BLaER1 (cell line): ENCODE results near the gene CNDP1.

Source experiments
- H3K27ac ChIP-seq: shearing (Covaris generic); formaldehyde crosslinking; 2 replicates; pipeline ENCODE4 v1.8.1; 2022
- H3K27me3 ChIP-seq: shearing (Covaris generic); formaldehyde crosslinking; 2 replicates; pipeline ENCODE4 v1.8.1; 2022
- H3K36me3 ChIP-seq: shearing (Covaris generic); formaldehyde crosslinking; 2 replicates; pipeline ENCODE4 v1.8.1; 2022
- H3K4me1 ChIP-seq: shearing (Covaris generic); formaldehyde crosslinking; 2 replicates; pipeline ENCODE4 v1.8.1; 2022
- H3K4me2 ChIP-seq: shearing (Covaris generic); formaldehyde crosslinking; 2 replicates; pipeline ENCODE4 v1.8.1; 2022
- H3K4me3 ChIP-seq: shearing (Covaris generic); formaldehyde crosslinking; 2 replicates; pipeline ENCODE4 v1.8.1; 2022
- H3K9ac ChIP-seq: shearing (Covaris generic); formaldehyde crosslinking; 2 replicates; pipeline ENCODE4 v1.8.1; 2022
- H3K9me3 ChIP-seq: shearing (Covaris generic); formaldehyde crosslinking; 2 replicates; pipeline ENCODE4 v1.8.1; 2022
- H4K20me1 ChIP-seq: shearing (Covaris generic); formaldehyde crosslinking; 2 replicates; pipeline ENCODE4 v1.8.1; 2022
- Cebpa-rat ChIP-seq: shearing (Covaris generic); IDR thresholded peaks from 2 replicates; pipeline ENCODE4 v1.8.1; 2022

Gene CNDP1, protein sequence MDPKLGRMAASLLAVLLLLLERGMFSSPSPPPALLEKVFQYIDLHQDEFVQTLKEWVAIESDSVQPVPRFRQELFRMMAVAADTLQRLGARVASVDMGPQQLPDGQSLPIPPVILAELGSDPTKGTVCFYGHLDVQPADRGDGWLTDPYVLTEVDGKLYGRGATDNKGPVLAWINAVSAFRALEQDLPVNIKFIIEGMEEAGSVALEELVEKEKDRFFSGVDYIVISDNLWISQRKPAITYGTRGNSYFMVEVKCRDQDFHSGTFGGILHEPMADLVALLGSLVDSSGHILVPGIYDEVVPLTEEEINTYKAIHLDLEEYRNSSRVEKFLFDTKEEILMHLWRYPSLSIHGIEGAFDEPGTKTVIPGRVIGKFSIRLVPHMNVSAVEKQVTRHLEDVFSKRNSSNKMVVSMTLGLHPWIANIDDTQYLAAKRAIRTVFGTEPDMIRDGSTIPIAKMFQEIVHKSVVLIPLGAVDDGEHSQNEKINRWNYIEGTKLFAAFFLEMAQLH

GRCh38 chr18:74534150-74534969 lies at the start of gene CNDP1:
TSS of gene CNDP1 (plus strand) at chr18:74534500. CDS start at chr18:74534668, 168 bp downstream.
- Histone ChIP-seq H3K4me2 (no peak within 1 kb of the TSS), H3K27ac (no peak within 1 kb of the TSS), H3K4me1 (no peaks in the 10 kb centered on the region)

DNA sequence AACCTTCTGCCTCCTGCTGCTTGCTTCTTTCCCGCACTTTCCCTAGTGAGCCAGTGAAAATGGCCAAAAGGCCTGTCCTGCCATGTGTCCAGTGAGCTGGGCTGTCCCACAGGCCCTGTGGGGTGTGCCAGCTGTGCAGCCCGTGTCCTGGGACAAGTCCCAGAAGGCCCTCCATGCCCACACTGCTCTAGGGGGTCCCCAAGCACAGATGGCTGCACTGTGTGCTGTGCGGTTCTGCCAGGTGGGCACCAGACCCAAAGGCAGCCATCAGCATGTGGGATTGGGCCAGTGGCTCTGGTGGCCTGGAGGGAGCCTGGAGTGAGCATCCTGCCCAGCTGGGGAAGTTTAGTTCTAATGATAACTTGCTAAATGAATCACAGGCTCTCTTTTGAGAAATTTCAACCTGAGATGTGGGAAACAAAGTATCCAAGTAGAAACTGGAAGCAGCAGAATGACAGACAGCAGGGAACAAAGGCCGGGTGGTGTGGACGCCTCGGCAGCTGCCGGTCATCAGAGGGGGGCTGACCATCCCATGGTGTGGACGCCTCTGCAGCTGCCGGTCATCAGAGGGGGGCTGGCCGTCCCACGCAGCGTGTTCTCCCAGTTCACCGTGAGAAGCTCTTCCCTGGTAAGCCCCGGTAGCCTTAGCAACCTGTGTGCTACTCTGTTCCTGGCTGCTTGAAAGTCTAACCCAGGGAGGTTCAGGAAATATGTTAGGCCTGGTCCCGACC lies 48.0 kb upstream of the CNDP1 start:
- Histone ChIP-seq H3K36me3 (no peaks in the 10 kb centered on the region), H4K20me1 (no peaks in the 10 kb centered on the region), H3K27ac (peak overlapping the region; percentile 64), H3K9ac (peak overlapping the region; percentile 62), H3K27me3 (no peaks in the 10 kb centered on the region), H3K9me3 (peaks cover 7% of the 10 kb centered on the region; the same call in 1 of the 2 replicates), H3K4me1 (peaks cover 71% of the 10 kb centered on the region), H3K4me3 (peak overlapping the region; percentile 40), H3K4me2 (peak overlapping the region; percentile 94)
- no peak for TF ChIP-seq Cebpa-rat

More at GRCh38 chr18:74534150-74534969, at the start of gene CNDP1:
- TF ChIP-seq Cebpa-rat, result no peak
- Histone ChIP-seq H4K20me1 (no peaks in the 10 kb centered on the region), H3K9me3 (peaks cover 5% of the 10 kb centered on the region; the same call in 1 of the 2 replicates), H3K27me3 (no peaks in the 10 kb centered on the region), H3K36me3 (no peaks in the 10 kb centered on the region), H3K9ac (no peak within 1 kb of the TSS), H3K4me3 (no peak within 1 kb of the TSS)

GRCh38 chr18:74488354-74488753 lies 45.9 kb upstream of the CNDP1 start:
- Histone ChIP-seq H3K4me3 (no peak overlapping the region), H3K9me3 (peaks cover 20% of the 10 kb centered on the region), H3K4me1 (peaks cover 69% of the 10 kb centered on the region), H4K20me1 (no peaks in the 10 kb centered on the region), H3K27ac (0 out of 2 replicates have a peak overlapping the region, but pooled peaks have one; percentile 25), H3K9ac (no peak overlapping the region), H3K36me3 (no peaks in the 10 kb centered on the region; the same call in 1 of the 2 replicates), H3K4me2 (peak overlapping the region; percentile 94), H3K27me3 (no peaks in the 10 kb centered on the region)
- no peak for TF ChIP-seq Cebpa-rat

- peak overlapping the region; percentile 94; the same call in 1 of the 2 replicates for H3K4me2 ChIP-seq
- peak overlapping the region; percentile 36; the same call in 1 of the 2 replicates for H3K27ac ChIP-seq
- H3K9ac ChIP-seq, result no peak overlapping the region
- no peak for TF ChIP-seq Cebpa-rat
- H3K27me3 ChIP-seq, result no peaks in the 10 kb centered on the region
- H3K4me1 ChIP-seq, result peaks cover 69% of the 10 kb centered on the region
- no peaks in the 10 kb centered on the region for H4K20me1 ChIP-seq
- H3K9me3 ChIP-seq, result peaks cover 20% of the 10 kb centered on the region
- no peak overlapping the region for H3K4me3 ChIP-seq
- no peaks in the 10 kb centered on the region; the same call in 1 of the 2 replicates for H3K36me3 ChIP-seq
These were observed 45.4 kb upstream of the CNDP1 start for GRCh38 chr18:74488864-74489263.

DNA sequence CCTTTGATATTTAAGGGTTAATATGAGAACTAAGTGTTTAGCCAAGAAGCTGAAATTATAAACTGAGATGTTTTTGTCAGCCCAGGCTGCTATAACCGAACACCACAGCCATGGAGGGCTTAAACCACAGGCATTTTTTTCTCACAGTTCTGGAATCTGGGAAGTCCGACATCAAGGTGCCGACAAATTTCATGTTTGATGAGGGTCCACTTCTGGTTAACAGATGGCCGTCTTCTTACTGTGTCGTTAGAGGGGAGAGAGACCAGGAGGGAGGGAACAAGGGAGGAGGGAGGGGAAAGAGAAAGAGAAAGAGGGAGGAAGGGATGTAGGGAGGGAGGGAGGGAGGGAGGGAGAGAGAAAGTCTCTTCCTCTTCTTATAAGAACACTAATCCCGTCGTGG lies 44.6 kb upstream of the CNDP1 start:
- Histone ChIP-seq H3K27me3 (no peaks in the 10 kb centered on the region), H3K4me1 (peaks cover 69% of the 10 kb centered on the region), H3K4me2 (no peak overlapping the region), H3K36me3 (no peaks in the 10 kb centered on the region; the same call in 1 of the 2 replicates), H4K20me1 (no peaks in the 10 kb centered on the region), H3K4me3 (no peak overlapping the region), H3K27ac (no peak overlapping the region), H3K9me3 (peaks cover 20% of the 10 kb centered on the region), H3K9ac (no peak overlapping the region)
- no peak for TF ChIP-seq Cebpa-rat

GRCh38 chr18:74492259-74492658 lies 42.0 kb upstream of the CNDP1 start:
- Histone ChIP-seq H3K9ac (no peak overlapping the region), H3K4me1 (peaks cover 55% of the 10 kb centered on the region), H3K4me2 (no peak overlapping the region), H3K36me3 (no peaks in the 10 kb centered on the region; the same call in 1 of the 2 replicates), H3K27me3 (no peaks in the 10 kb centered on the region), H3K9me3 (peaks cover 20% of the 10 kb centered on the region), H4K20me1 (no peaks in the 10 kb centered on the region), H3K27ac (peak overlapping the region; percentile 27; the same call in 1 of the 2 replicates), H3K4me3 (no peak overlapping the region)
- no peak for TF ChIP-seq Cebpa-rat

- Histone ChIP-seq H3K4me3 (peak overlapping the region; percentile 87), H3K27me3 (no peaks in the 10 kb centered on the region), H3K4me1 (peaks cover 55% of the 10 kb centered on the region), H3K27ac (peak overlapping the region; percentile 87), H3K9ac (peak overlapping the region; percentile 68), H4K20me1 (no peaks in the 10 kb centered on the region), H3K4me2 (peak overlapping the region; percentile 75), H3K36me3 (no peaks in the 10 kb centered on the region; the same call in 1 of the 2 replicates), H3K9me3 (peaks cover 16% of the 10 kb centered on the region)
- TF ChIP-seq Cebpa-rat, result no peak
These were observed 40.6 kb upstream of the CNDP1 start for GRCh38 chr18:74493689-74494088.

GRCh38 chr18:74494514-74494913 lies 39.8 kb upstream of the CNDP1 start:
- Histone ChIP-seq H3K27me3 (no peaks in the 10 kb centered on the region), H3K9me3 (peaks cover 16% of the 10 kb centered on the region), H3K4me2 (peak overlapping the region; percentile 75), H3K9ac (peak overlapping the region; percentile 68), H4K20me1 (no peaks in the 10 kb centered on the region), H3K4me1 (peaks cover 55% of the 10 kb centered on the region), H3K27ac (peak overlapping the region; percentile 87), H3K4me3 (peak overlapping the region; percentile 87), H3K36me3 (no peaks in the 10 kb centered on the region; the same call in 1 of the 2 replicates)
- no peak for TF ChIP-seq Cebpa-rat
